ENCODE measurements around the gene TBCCD1. TPM values are rescaled to one million over a fixed set of nuclear protein-coding genes. Genes with fewer than 3 reads are reported as not detected.
"Not testable (repeated sequence)": the region's sequence is repeated elsewhere in the genome, so short reads cannot be mapped to it uniquely, and the experiment has no call there.

The TBCCD1 gene
- total RNA-seq, 1 donor from 2014 or later: 10.3 TPM

- no peaks in the 10 kb centered on the region for H3K27me3 ChIP-seq (ENCODE audit: control insufficient read depth, insufficient read depth, low read length)
- H3K4me3 ChIP-seq (ENCODE audit: low read depth, low read length): peak within 1 kb of the TSS; percentile 97
- DNase-seq (ENCODE audit: low read depth): peak; percentile 99
- no peaks in the 10 kb centered on the region for H3K36me3 ChIP-seq (ENCODE audit: control insufficient read depth, insufficient read depth, low read length)
- no peak for TF ChIP-seq CTCF (IDR thresholded peaks at IDR 0.05; ENCODE audit: insufficient read depth, low read length, poor library complexity, severe bottlenecking)
Measured at GRCh38 chr3:186570096-186570940, 3.2 kb upstream of the TBCCD1 start, which contains the start of gene DNAJB11. TSS of gene DNAJB11 (plus strand) at chr3:186570720. CDS start at chr3:186570898, 178 bp downstream.

GRCh38 chr3:186569779-186570095 lies 2.6 kb upstream of the TBCCD1 start:
- no peak for TF ChIP-seq CTCF (IDR thresholded peaks at IDR 0.05; ENCODE audit: insufficient read depth, low read length, poor library complexity, severe bottlenecking)
- DNase-seq (ENCODE audit: low read depth): no peak
- H3K27me3 ChIP-seq (ENCODE audit: control insufficient read depth, insufficient read depth, low read length): no peaks in the 10 kb centered on the region
- no peaks in the 10 kb centered on the region for H3K36me3 ChIP-seq (ENCODE audit: control insufficient read depth, insufficient read depth, low read length)
- H3K4me3 ChIP-seq (ENCODE audit: low read depth, low read length): peak overlapping the region; percentile 61

GRCh38 chr3:186569361-186569760 lies 2.2 kb upstream of the TBCCD1 start:
- peak overlapping the region; percentile 61 for H3K4me3 ChIP-seq (ENCODE audit: low read depth, low read length)
- not testable (repeated sequence) for DNase-seq (ENCODE audit: low read depth); H3K27me3 ChIP-seq (ENCODE audit: control insufficient read depth, insufficient read depth, low read length); H3K36me3 ChIP-seq (ENCODE audit: control insufficient read depth, insufficient read depth, low read length)

- DNase-seq (ENCODE audit: low read depth): no peak
- TF ChIP-seq CTCF (IDR thresholded peaks at IDR 0.05; ENCODE audit: insufficient read depth, low read length, poor library complexity, severe bottlenecking): no peak
- H3K4me3 ChIP-seq (ENCODE audit: low read depth, low read length): peak overlapping the region; percentile 85
Measured at GRCh38 chr3:186566772-186567071, 417 bp downstream of the TBCCD1 start.

GRCh38 chr3:186564586-186564985 lies 2.6 kb downstream of the TBCCD1 start:
- Histone ChIP-seq H3K36me3 (ENCODE audit: control insufficient read depth, insufficient read depth, low read length) (no peaks in the 10 kb centered on the region), H3K27me3 (ENCODE audit: control insufficient read depth, insufficient read depth, low read length) (no peaks in the 10 kb centered on the region), H3K4me3 (ENCODE audit: low read depth, low read length) (no peak overlapping the region)
- no peak for TF ChIP-seq CTCF (IDR thresholded peaks at IDR 0.05; ENCODE audit: insufficient read depth, low read length, poor library complexity, severe bottlenecking)
- no peak for DNase-seq (ENCODE audit: low read depth)

More at GRCh38 chr3:186566772-186567071, 417 bp downstream of the TBCCD1 start:
- Histone ChIP-seq H3K36me3 (ENCODE audit: control insufficient read depth, insufficient read depth, low read length) (no peaks in the 10 kb centered on the region), H3K27me3 (ENCODE audit: control insufficient read depth, insufficient read depth, low read length) (no peaks in the 10 kb centered on the region)

- TF ChIP-seq CTCF (IDR thresholded peaks at IDR 0.05; ENCODE audit: insufficient read depth, low read length, poor library complexity, severe bottlenecking): no peak
Measured at GRCh38 chr3:186552408-186553031, 14.6 kb downstream of the TBCCD1 start.

More at GRCh38 chr3:186552408-186553031, 14.6 kb downstream of the TBCCD1 start:
- Histone ChIP-seq H3K36me3 (ENCODE audit: control insufficient read depth, insufficient read depth, low read length) (no peaks in the 10 kb centered on the region), H3K4me3 (ENCODE audit: low read depth, low read length) (no peak overlapping the region), H3K27me3 (ENCODE audit: control insufficient read depth, insufficient read depth, low read length) (no peaks in the 10 kb centered on the region)
- DNase-seq (ENCODE audit: low read depth): no peak
